B cell (primary cell): ENCODE results near the gene PTPRM.

Experiments used
- CTCF ChIP-seq: fragments of 200-600 bp; IDR thresholded peaks from one replicate; pipeline ENCODE4 v1.8.0; 2022; ENCODE audit warnings: antibody characterized with exemption, mild to moderate bottlenecking
- EZH2 ChIP-seq: IDR thresholded peaks from 2 replicates; pipeline ENCODE4 v1.6.1; 2012; ENCODE audit warnings: borderline replicate concordance, low read depth, mild to moderate bottlenecking, moderate library complexity, low read length; ENCODE audit not compliant: insufficient read depth, poor library complexity, severe bottlenecking

- TF ChIP-seq CTCF: no peak
- TF ChIP-seq EZH2: no peak
Measured at GRCh38 chr18:7784171-7784570, 217.1 kb downstream of the PTPRM start.
